Right lobe of liver (tissue), 4 donors: ENCODE measurements around the gene CTIF.

Source experiments
- CTCF ChIP-seq, 4 donors: fragments of 200-600 bp in 3 of 4; fragments of 450-650 bp in 1 of 4; IDR thresholded peaks; one replicate each; pipeline versions ENCODE4 v1.5.1 to v1.8.0; 2016 to 2022; ENCODE audit warnings: antibody characterized with exemption in 4 of 4, mild to moderate bottlenecking in 2 of 4
- POLR2A ChIP-seq: fragments of 450-650 bp; IDR thresholded peaks from one replicate; pipeline ENCODE4 v1.6.1; 2017; ENCODE audit warnings: antibody characterized with exemption, mild to moderate bottlenecking
- donor health status: DM: no; HTN: no; CAD: no.
- donor health status: DM: no; HTN: no; CAD: no.
- donor health status: DM: no; HTN: yes; CAD: no.

- TF ChIP-seq POLR2A (no peak), CTCF (IDR thresholded peaks at IDR 0.05) (no peak)
Measured at GRCh38 chr18:48673456-48673852, 134.6 kb downstream of the CTIF start.
